BJ (cell line): ENCODE results near the gene KRTAP21-3. TPM values are rescaled to one million over a fixed set of nuclear protein-coding genes. Genes with fewer than 3 reads are reported as not detected.
"Not testable (repeated sequence)": the region's sequence is repeated elsewhere in the genome, so short reads cannot be mapped to it uniquely, and the experiment has no call there.

ENCODE experiments used
- CTCF ChIA-PET: fragments of 350-600 bp; formaldehyde crosslinking; extraction: SDS; loops from one replicate; lab custom pipeline; 2021; ENCODE audit warnings: antibody characterized with exemption, inconsistent platforms; lab: Yijun Ruan, JAX
- POLR2A ChIA-PET: fragments of 300-600 bp; sonication (Branson Sonifier 250); formaldehyde crosslinking; extraction: SDS; loops from one replicate; lab custom pipeline; 2021; ENCODE audit warnings: antibody characterized with exemption; lab: Charles Lee
- DNase-seq: peaks from one replicate; pipeline ENCODE4 v3.0.0-alpha.2; 2011; ENCODE audit warnings: low read depth
- H3K27me3 ChIP-seq: 2 replicates; pipeline ENCODE4 v1.6.0; 2011; ENCODE audit warnings: low read length; ENCODE audit not compliant: control insufficient read depth, insufficient read depth
- H3K36me3 ChIP-seq: 2 replicates; pipeline ENCODE4 v1.5.1; 2011; ENCODE audit warnings: low read length; ENCODE audit not compliant: control insufficient read depth, insufficient read depth
- H3K4me3 ChIP-seq: 2 replicates; pipeline ENCODE4 v1.5.1; 2011; ENCODE audit warnings: low read depth, mild to moderate bottlenecking, control low read depth, low read length
- CTCF ChIP-seq: IDR thresholded peaks from 2 replicates; pipeline ENCODE4 v1.5.1; 2011; ENCODE audit warnings: low read depth, mild to moderate bottlenecking, control low read depth, inconsistent platforms, low read length, moderate library complexity; ENCODE audit not compliant: insufficient read depth
- polyA minus RNA-seq: library from RNA; depleted of rRNA, polyadenylated mRNA; stranded (reverse); fragments of >200 nt; gene quantifications from 2 replicates; pipeline ENCODE4 v1.2.3, GENCODE V29; 2011; rRNA and poly(A)+ RNA removed
- polyA plus RNA-seq: library from polyadenylated mRNA; depleted of rRNA; stranded (reverse); fragments of >200 nt; gene quantifications from 2 replicates; pipeline ENCODE4 v1.2.3, GENCODE V29; 2011; rRNA removed

KRTAP21-3 gene
- polyA plus RNA-seq, result not detected in 2 replicates
- polyA minus RNA-seq, result not detected in 2 replicates

- H3K27me3 ChIP-seq, result no peaks in the 10 kb centered on the region
- DNase-seq, result no peak
- TF ChIP-seq CTCF, result no peak
- CTCF ChIA-PET, result no interaction called here
- H3K36me3 ChIP-seq, result no peaks in the 10 kb centered on the region
- H3K4me3 ChIP-seq, result no peak within 1 kb of the TSS
- POLR2A ChIA-PET, result no interaction called here
Observed at GRCh38 chr21:30718239-30718909, at the start of gene KRTAP21-3. Gene KRTAP21-3 (minus strand): TSS chr21:30718777. CDS start chr21:30718759, 18 bp downstream.

GRCh38 chr21:30760776-30761175, 42.2 kb upstream of the KRTAP21-3 start:
- CTCF ChIA-PET, result no interaction called here
- POLR2A ChIA-PET, result no interaction called here
- Histone ChIP-seq H3K27me3 (no peaks in the 10 kb centered on the region), H3K36me3 (no peaks in the 10 kb centered on the region), H3K4me3 (no peak overlapping the region)
- no peak for DNase-seq
- TF ChIP-seq CTCF, result no peak

GRCh38 chr21:30758306-30758705, 39.7 kb upstream of the KRTAP21-3 start:
- POLR2A ChIA-PET, result no interaction called here

GRCh38 chr21:30755328-30755727, 36.8 kb upstream of the KRTAP21-3 start, which contains the start of gene KRTAP21-1:
Gene KRTAP21-1 (minus strand): TSS chr21:30755428. CDS start chr21:30755378, 50 bp downstream.
- CTCF ChIA-PET, POLR2A ChIA-PET, DNase-seq: not testable (repeated sequence)

More at GRCh38 chr21:30758306-30758705, 39.7 kb upstream of the KRTAP21-3 start:
- TF ChIP-seq CTCF, result no peak
- Histone ChIP-seq H3K4me3 (no peak overlapping the region), H3K36me3 (no peaks in the 10 kb centered on the region), H3K27me3 (no peaks in the 10 kb centered on the region)
- no peak for DNase-seq
- CTCF ChIA-PET, result no interaction called here

GRCh38 chr21:30747159-30747558, 28.6 kb upstream of the KRTAP21-3 start, which contains the start of gene KRTAP21-2:
Gene KRTAP21-2 (minus strand): TSS chr21:30747259. CDS start chr21:30747202, 57 bp downstream.
- Histone ChIP-seq H3K27me3 (no peaks in the 10 kb centered on the region), H3K36me3 (no peaks in the 10 kb centered on the region), H3K4me3 (no peak within 1 kb of the TSS)
- ChIA-PET POLR2A (no interaction called here), CTCF (no interaction called here)
- DNase-seq, result no peak
- TF ChIP-seq CTCF, result no peak

More at GRCh38 chr21:30755328-30755727, 36.8 kb upstream of the KRTAP21-3 start, which contains the start of gene KRTAP21-1:
- H3K27me3 ChIP-seq, H3K4me3 ChIP-seq, H3K36me3 ChIP-seq: not testable (repeated sequence)

- DNase-seq, result no peak
- TF ChIP-seq CTCF, result no peak
- ChIA-PET CTCF (no interaction called here), POLR2A (no interaction called here)
- H3K27me3 ChIP-seq, result no peaks in the 10 kb centered on the region
- H3K4me3 ChIP-seq, result no peak overlapping the region
- H3K36me3 ChIP-seq, result no peaks in the 10 kb centered on the region
Observed at GRCh38 chr21:30740462-30740861, 21.9 kb upstream of the KRTAP21-3 start.
